Fibroblast of lung (primary cell): ENCODE measurements around the gene ADGRF5. TPM values are rescaled to one million over a fixed set of nuclear protein-coding genes. Genes with fewer than 3 reads are reported as not detected.
A peak's percentile ranks its signal among the peaks of the same experiment; 100 is the strongest.
"Not testable (repeated sequence)": the region's sequence is repeated elsewhere in the genome, so short reads cannot be mapped to it uniquely, and the experiment has no call there.

Source experiments
- DNase-seq, 2 donors: peaks; one replicate each; pipeline versions ENCODE4 v3.0.0 to v3.0.0-alpha.2; 2010; ENCODE audit warnings: low read depth in 2 of 2
- H2AFZ ChIP-seq: 2 replicates; pipeline ENCODE4 v1.5.1; 2012; ENCODE audit warnings: low read length, control low read depth, inconsistent platforms
- H3K27ac ChIP-seq: 2 replicates; pipeline ENCODE4 v1.5.1; 2011; ENCODE audit warnings: low read length, control low read depth; ENCODE audit not compliant: insufficient read depth
- H3K27me3 ChIP-seq: 2 replicates; pipeline ENCODE4 v1.5.1; 2011; ENCODE audit warnings: mild to moderate bottlenecking, low read length; ENCODE audit not compliant: control insufficient read depth, insufficient read depth
- H3K36me3 ChIP-seq: 2 replicates; pipeline ENCODE4 v1.5.1; 2011; ENCODE audit warnings: low read length; ENCODE audit not compliant: control insufficient read depth, insufficient read depth
- H3K4me1 ChIP-seq: 2 replicates; pipeline ENCODE4 v1.5.1; 2011; ENCODE audit warnings: low read length; ENCODE audit not compliant: control insufficient read depth, insufficient read depth; ENCODE audit errors: extremely low read depth
- H3K4me2 ChIP-seq: 2 replicates; pipeline ENCODE4 v1.5.1; 2011; ENCODE audit warnings: low read length, control low read depth; ENCODE audit not compliant: insufficient read depth; ENCODE audit errors: extremely low read depth
- H3K4me3 ChIP-seq, 4 experiments: fragments of 200-600 bp in 1 of 4; sonication (generic) in 1 of 4; replicated peaks in 1 of 4; 2 replicates each; pipeline ENCODE4 v1.5.1; 2011 to 2016; ENCODE audit warnings: low read length in 4 of 4, low read depth in 3 of 4, mild to moderate bottlenecking in 3 of 4, control low read depth in 2 of 4, inconsistent platforms in 1 of 4, mixed read lengths in 1 of 4; ENCODE audit not compliant: insufficient read depth in 1 of 4; ENCODE audit errors: control extremely low read depth in 1 of 4
- H3K79me2 ChIP-seq: 2 replicates; pipeline ENCODE4 v1.5.1; 2012; ENCODE audit warnings: mild to moderate bottlenecking, low read length, inconsistent platforms; ENCODE audit not compliant: control insufficient read depth, insufficient read depth
- H3K9ac ChIP-seq: 2 replicates; pipeline ENCODE4 v1.5.1; 2011; ENCODE audit warnings: mild to moderate bottlenecking, low read length, control low read depth; ENCODE audit not compliant: insufficient read depth
- H3K9me3 ChIP-seq: 2 replicates; pipeline ENCODE4 v1.5.1; 2012; ENCODE audit warnings: low read depth, low read length; ENCODE audit not compliant: control insufficient read depth, insufficient read depth
- H4K20me1 ChIP-seq: 2 replicates; pipeline ENCODE4 v1.5.1; 2011; ENCODE audit warnings: low read length; ENCODE audit not compliant: control insufficient read depth, insufficient read depth; ENCODE audit errors: extremely low read depth
- EZH2 ChIP-seq: IDR thresholded peaks from 2 replicates; pipeline ENCODE4 v1.5.1; 2012; ENCODE audit warnings: low read length, control low read depth, mild to moderate bottlenecking; ENCODE audit errors: missing control alignments
- polyA plus RNA-seq, 2 donors: library from polyadenylated mRNA; depleted of rRNA in 1 of 2; stranded (reverse) in 1 of 2; unstranded in 1 of 2; fragments of >200 nt; gene quantifications; 2 replicates each; pipeline ENCODE4 v1.2.1, GENCODE V29; 2011 to 2012; ENCODE audit warnings: missing spikeins in 1 of 2
- total RNA-seq: library from RNA; depleted of rRNA; stranded (reverse); fragments of >200 nt; gene quantifications from 2 replicates; pipeline ENCODE4 v1.2.1, GENCODE V29; 2014
- TF ChIP-seq, protein P1 (sequence below), 2 donors: IDR thresholded peaks in 1 of 2; conservative IDR thresholded peaks in 1 of 2; 1 replicate in 1 of 2; 2 replicates in 1 of 2; pipeline ENCODE4 v1.5.1; 2011 to 2012; ENCODE audit warnings: low read length in 2 of 2, control low read depth in 1 of 2, inconsistent platforms in 1 of 2, low read depth in 1 of 2, mild to moderate bottlenecking in 1 of 2

The ADGRF5 gene
- total and polyA plus RNA-seq, 2 donors (not counting 1 experiment from before 2014, with no cell fraction given), result under 0.01 to 19.3 TPM

DNA sequence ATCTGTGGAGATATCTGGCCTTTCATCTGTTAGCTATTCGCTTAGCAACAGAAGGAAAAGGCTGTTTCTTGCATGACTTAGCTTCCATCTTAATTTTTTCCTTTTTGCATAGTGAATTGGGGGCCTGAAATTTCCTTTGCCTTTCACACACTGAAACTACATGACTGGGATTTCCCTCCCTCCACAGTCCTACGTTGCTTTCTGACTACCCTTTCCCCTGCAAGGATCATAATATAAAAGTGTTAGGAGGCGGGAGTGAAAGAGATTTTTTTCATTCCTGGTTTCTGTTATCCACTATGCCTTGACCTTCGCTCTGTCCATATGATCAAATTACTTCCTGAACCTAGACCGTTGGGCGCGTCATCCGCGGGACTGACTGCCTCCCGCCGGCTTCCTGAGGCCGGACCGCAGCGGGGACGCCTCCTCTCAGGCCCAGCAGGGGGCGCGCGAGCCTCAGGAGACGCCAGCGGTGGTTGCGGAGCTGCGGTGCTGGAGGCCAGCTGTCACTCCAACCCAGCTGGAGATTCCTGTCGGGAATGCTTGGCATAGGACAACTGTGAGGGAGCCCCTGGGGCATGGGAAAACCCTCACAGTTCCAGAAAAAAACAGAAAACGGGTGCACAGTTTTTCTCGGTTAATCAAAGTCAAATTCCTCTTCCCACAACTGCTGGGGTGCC, 72.9 kb downstream of the ADGRF5 start:
- H4K20me1 ChIP-seq, result no peaks in the 10 kb centered on the region
- H2AFZ ChIP-seq, result peak overlapping the region; percentile 64
- H3K9me3 ChIP-seq, result no peaks in the 10 kb centered on the region
- peak overlapping the region in 1 of 4 experiments; percentile 28 for H3K4me3 ChIP-seq
- peak; percentile 67 to 70 for DNase-seq
- no peak overlapping the region for H3K9ac ChIP-seq
- TF ChIP-seq EZH2, result no peak
- TF ChIP-seq, protein P1, sequence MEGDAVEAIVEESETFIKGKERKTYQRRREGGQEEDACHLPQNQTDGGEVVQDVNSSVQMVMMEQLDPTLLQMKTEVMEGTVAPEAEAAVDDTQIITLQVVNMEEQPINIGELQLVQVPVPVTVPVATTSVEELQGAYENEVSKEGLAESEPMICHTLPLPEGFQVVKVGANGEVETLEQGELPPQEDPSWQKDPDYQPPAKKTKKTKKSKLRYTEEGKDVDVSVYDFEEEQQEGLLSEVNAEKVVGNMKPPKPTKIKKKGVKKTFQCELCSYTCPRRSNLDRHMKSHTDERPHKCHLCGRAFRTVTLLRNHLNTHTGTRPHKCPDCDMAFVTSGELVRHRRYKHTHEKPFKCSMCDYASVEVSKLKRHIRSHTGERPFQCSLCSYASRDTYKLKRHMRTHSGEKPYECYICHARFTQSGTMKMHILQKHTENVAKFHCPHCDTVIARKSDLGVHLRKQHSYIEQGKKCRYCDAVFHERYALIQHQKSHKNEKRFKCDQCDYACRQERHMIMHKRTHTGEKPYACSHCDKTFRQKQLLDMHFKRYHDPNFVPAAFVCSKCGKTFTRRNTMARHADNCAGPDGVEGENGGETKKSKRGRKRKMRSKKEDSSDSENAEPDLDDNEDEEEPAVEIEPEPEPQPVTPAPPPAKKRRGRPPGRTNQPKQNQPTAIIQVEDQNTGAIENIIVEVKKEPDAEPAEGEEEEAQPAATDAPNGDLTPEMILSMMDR (conservative IDR thresholded peaks at IDR 0.05 in 1 of 2, IDR thresholded peaks at IDR 0.05 in 1 of 2; ENCODE audit: low read depth in 1 of 2, low read length in 2 of 2), result peak; percentile 85
- no peaks in the 10 kb centered on the region for H3K27me3 ChIP-seq
- no peak overlapping the region for H3K27ac ChIP-seq
- no peaks in the 10 kb centered on the region for H3K79me2 ChIP-seq
- no peaks in the 10 kb centered on the region for H3K4me1 ChIP-seq
- no peaks in the 10 kb centered on the region for H3K36me3 ChIP-seq
- H3K4me2 ChIP-seq, result peak overlapping the region; percentile 19

DNA sequence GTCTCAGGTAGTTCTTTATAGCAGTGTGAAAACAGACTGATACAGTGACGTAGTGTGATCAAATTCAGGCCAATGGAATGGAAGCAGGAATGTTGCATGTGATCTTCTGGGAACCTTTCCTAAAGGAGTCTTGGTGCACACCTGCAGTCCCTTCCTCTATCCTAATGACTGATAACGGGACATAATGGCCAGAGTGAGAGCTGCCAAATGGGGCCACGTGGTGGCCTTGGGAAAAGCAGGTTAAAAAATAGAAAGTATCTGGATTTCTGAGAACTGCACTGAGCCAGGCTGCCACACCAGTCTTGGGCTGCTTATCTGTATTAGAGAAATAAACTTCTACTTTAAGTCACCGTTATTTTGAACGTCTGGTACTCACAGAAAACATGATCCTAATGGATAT, 76.6 kb downstream of the ADGRF5 start:
- no peak overlapping the region for H3K9ac ChIP-seq
- no peaks in the 10 kb centered on the region for H3K9me3 ChIP-seq
- TF ChIP-seq, protein P1 (conservative IDR thresholded peaks at IDR 0.05 in 1 of 2, IDR thresholded peaks at IDR 0.05 in 1 of 2; ENCODE audit: low read depth in 1 of 2, low read length in 2 of 2), result no peak
- no peak for TF ChIP-seq EZH2
- no peaks in the 10 kb centered on the region for H3K27me3 ChIP-seq
- H2AFZ ChIP-seq, result no peak overlapping the region
- no peak overlapping the region for H3K27ac ChIP-seq
- H3K79me2 ChIP-seq, result no peaks in the 10 kb centered on the region
- no peaks in the 10 kb centered on the region for H3K36me3 ChIP-seq
- H3K4me1 ChIP-seq, result no peaks in the 10 kb centered on the region
- DNase-seq, result no peak
- H3K4me2 ChIP-seq, result no peak overlapping the region
- H4K20me1 ChIP-seq, result no peaks in the 10 kb centered on the region
- no peak overlapping the region for H3K4me3 ChIP-seq

DNA sequence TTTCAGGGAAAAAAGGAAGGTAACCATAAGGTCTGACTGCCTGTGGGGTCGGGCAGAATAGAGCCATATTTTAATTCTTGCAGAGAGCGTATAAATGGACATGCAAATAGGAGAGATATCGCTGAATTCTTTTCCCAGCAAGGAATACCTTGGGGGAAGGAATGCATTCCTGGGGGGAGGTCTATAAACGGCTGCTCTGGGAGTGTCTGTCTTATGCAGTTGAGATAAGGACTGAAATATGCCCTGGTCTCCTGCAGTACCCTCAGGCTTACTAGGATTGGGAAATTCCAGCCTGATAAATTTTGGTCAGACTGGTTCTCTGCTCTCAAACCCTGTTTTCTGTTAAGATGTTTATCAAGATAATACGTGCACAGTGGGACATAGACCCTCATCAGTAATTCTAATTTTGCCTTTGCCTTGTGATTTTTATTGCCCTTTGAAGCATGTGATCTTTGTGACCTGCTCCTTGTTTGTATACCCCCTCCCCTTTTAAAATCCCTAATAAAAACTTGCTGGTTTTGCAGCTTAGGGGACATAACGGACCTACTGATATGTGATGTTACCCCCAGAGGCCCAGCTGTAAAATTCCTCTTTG, 79.4 kb downstream of the ADGRF5 start:
- not testable (repeated sequence) for H3K4me1 ChIP-seq, H3K9ac ChIP-seq, H3K4me3 ChIP-seq, H3K79me2 ChIP-seq, H3K27me3 ChIP-seq, H2AFZ ChIP-seq, DNase-seq, H3K27ac ChIP-seq, H3K9me3 ChIP-seq, H3K36me3 ChIP-seq, H4K20me1 ChIP-seq, H3K4me2 ChIP-seq
